GM18517 (cell line): ENCODE results near the gene CRIM1.

Source experiments
- ATAC-seq: cut with Tn5 transposase; IDR thresholded peaks from one replicate; pipeline ENCODE4 v1.9.1; 2021; ENCODE audit warnings: mild to moderate bottlenecking, moderate library complexity; ENCODE audit not compliant: unreplicated experiment

The CRIM1 gene

GRCh38 chr2:36395866-36396265 lies 40.3 kb downstream of the CRIM1 start:
- no peak for ATAC-seq

GRCh38 chr2:36396878-36397539 lies 41.4 kb downstream of the CRIM1 start:
- ATAC-seq: no peak

- no peak for ATAC-seq
Measured at GRCh38 chr2:36397728-36398413, 42.3 kb downstream of the CRIM1 start.

- no peak for ATAC-seq
Measured at GRCh38 chr2:36399050-36399449, 43.5 kb downstream of the CRIM1 start.

GRCh38 chr2:36403675-36404230 lies 48.2 kb downstream of the CRIM1 start:
- peak; percentile 51 for ATAC-seq

GRCh38 chr2:36404318-36404717 lies 48.7 kb downstream of the CRIM1 start:
- peak; percentile 20 for ATAC-seq

GRCh38 chr2:36404754-36405153 lies 49.2 kb downstream of the CRIM1 start:
- peak; percentile 60 for ATAC-seq

GRCh38 chr2:36405183-36405582 lies 49.6 kb downstream of the CRIM1 start:
- ATAC-seq: no peak

GRCh38 chr2:36406296-36406695 lies 50.7 kb downstream of the CRIM1 start:
- ATAC-seq: no peak

- ATAC-seq: no peak
Measured at GRCh38 chr2:36407413-36407812, 51.8 kb downstream of the CRIM1 start.

GRCh38 chr2:36408198-36408703 lies 52.7 kb downstream of the CRIM1 start:
- no peak for ATAC-seq

- no peak for ATAC-seq
Measured at GRCh38 chr2:36409335-36409734, 53.8 kb downstream of the CRIM1 start.

- ATAC-seq: no peak
Measured at GRCh38 chr2:36409935-36410334, 54.4 kb downstream of the CRIM1 start.

GRCh38 chr2:36410681-36411080 lies 55.1 kb downstream of the CRIM1 start:
- ATAC-seq: no peak

GRCh38 chr2:36411962-36412444 lies 56.4 kb downstream of the CRIM1 start:
- ATAC-seq: no peak

GRCh38 chr2:36413218-36413617 lies 57.6 kb downstream of the CRIM1 start:
- ATAC-seq: no peak

GRCh38 chr2:36414307-36414706 lies 58.7 kb downstream of the CRIM1 start:
- no peak for ATAC-seq

GRCh38 chr2:36415381-36416022 lies 59.9 kb downstream of the CRIM1 start:
- ATAC-seq: no peak

GRCh38 chr2:36416370-36417165 lies 61.0 kb downstream of the CRIM1 start:
- no peak for ATAC-seq

- no peak for ATAC-seq
Measured at GRCh38 chr2:36420569-36421181, 65.1 kb downstream of the CRIM1 start.
